GM21526 (cell line): Measurements from ENCODE around the gene UBA6.
A peak's percentile ranks its signal among the peaks of the same experiment; 100 is the strongest.

Experiments
- ATAC-seq: cut with Tn5 transposase; IDR thresholded peaks from one replicate; pipeline ENCODE4 v1.9.1; 2021; ENCODE audit warnings: moderate library complexity; ENCODE audit not compliant: unreplicated experiment, low FRiP score

The UBA6 gene

GRCh38 chr4:67584496-67584895, 116.5 kb downstream of the UBA6 start:
- no peak for ATAC-seq

GRCh38 chr4:67581913-67582312, 119.0 kb downstream of the UBA6 start:
- ATAC-seq, result no peak

- peak; percentile 40 for ATAC-seq
Observed at GRCh38 chr4:67581208-67581857, 119.6 kb downstream of the UBA6 start.

- no peak for ATAC-seq
Observed at GRCh38 chr4:67580577-67580976, 120.4 kb downstream of the UBA6 start.

GRCh38 chr4:67576538-67576937, 124.4 kb downstream of the UBA6 start:
- ATAC-seq, result peak; percentile 45

GRCh38 chr4:67576059-67576466, 124.9 kb downstream of the UBA6 start:
- ATAC-seq, result peak; percentile 9

- peak; percentile 86 for ATAC-seq
Observed at GRCh38 chr4:67575232-67576058, 125.5 kb downstream of the UBA6 start.

- no peak for ATAC-seq
Observed at GRCh38 chr4:67573193-67573592, 127.8 kb downstream of the UBA6 start.

- no peak for ATAC-seq
Observed at GRCh38 chr4:67571975-67572374, 129.0 kb downstream of the UBA6 start.

GRCh38 chr4:67570537-67570936, 130.4 kb downstream of the UBA6 start:
- ATAC-seq, result no peak

- no peak for ATAC-seq
Observed at GRCh38 chr4:67568820-67569219, 132.1 kb downstream of the UBA6 start.

GRCh38 chr4:67566335-67566734, 134.6 kb downstream of the UBA6 start:
- ATAC-seq, result no peak

GRCh38 chr4:67565284-67565683, 135.7 kb downstream of the UBA6 start:
- no peak for ATAC-seq
